K562 (cell line): ENCODE results near the gene PCK1. TPM values are rescaled to one million over a fixed set of nuclear protein-coding genes. Genes with fewer than 3 reads are reported as not detected.
A peak's percentile ranks its signal among the peaks of the same experiment; 100 is the strongest.

Experiments
- BHLHE40 ChIP-seq: IDR thresholded peaks from 2 replicates; pipeline ENCODE4 v1.6.1; 2011; ENCODE audit warnings: low read length, improper control_type of control experiment
- CHD2 ChIP-seq: IDR thresholded peaks from 2 replicates; pipeline ENCODE4 v1.6.1; 2011; ENCODE audit warnings: low read depth, low read length
- ETS1 ChIP-seq: conservative IDR thresholded peaks from 2 replicates; pipeline ENCODE4 v1.6.1; 2011; ENCODE audit warnings: low read depth, mild to moderate bottlenecking, low read length; ENCODE audit not compliant: control insufficient read depth
- FIP1L1 ChIP-seq: fragments of 200-400 bp; formaldehyde crosslinking; IDR thresholded peaks from 2 replicates; pipeline ENCODE4 v1.6.1; 2018; ENCODE audit warnings: mild to moderate bottlenecking, low read depth, low read length; ENCODE audit not compliant: poor library complexity, severe bottlenecking
- FOSL1 ChIP-seq: fragments of 200-800 bp; sonication (Bioruptor generic); conservative IDR thresholded peaks from 2 replicates; pipeline ENCODE4 v1.6.1; 2016; ENCODE audit warnings: missing genetic modification characterization, missing compliant biosample characterization
- MAZ ChIP-seq, 2 experiments: fragments of 450-650 bp in 1 of 2; sonication (generic) in 1 of 2; formaldehyde crosslinking; IDR thresholded peaks in 1 of 2; conservative IDR thresholded peaks in 1 of 2; 2 replicates each; pipeline versions ENCODE4 v1.4.0 to v1.5.0; 2020; ENCODE audit warnings: mild to moderate bottlenecking in 1 of 2, missing genetic modification reagents in 1 of 2
- MCM5 ChIP-seq: fragments of 450-650 bp; IDR thresholded peaks from 2 replicates; pipeline ENCODE4 v1.6.1; 2016; ENCODE audit warnings: low read depth
- NCOA6 ChIP-seq: fragments of 450-650 bp; IDR thresholded peaks from 2 replicates; pipeline ENCODE4 v1.6.1; 2017; ENCODE audit warnings: mild to moderate bottlenecking
- NUFIP1 ChIP-seq: fragments of 450-650 bp; IDR thresholded peaks from 2 replicates; pipeline ENCODE4 v1.6.1; 2018; ENCODE audit not compliant: partially characterized antibody
- PPARD ChIP-seq: fragments of 250-450 bp; sonication (Bioruptor Pico); IDR thresholded peaks from 2 replicates; pipeline ENCODE4 v1.8.0; 2022; ENCODE audit warnings: inconsistent platforms, mild to moderate bottlenecking, moderate library complexity
- SAFB2 ChIP-seq: fragments of 200-400 bp; formaldehyde crosslinking; IDR thresholded peaks from 2 replicates; pipeline ENCODE4 v1.6.1; 2018; ENCODE audit warnings: borderline replicate concordance, low read length, low read depth, moderate library complexity; ENCODE audit not compliant: severe bottlenecking
- SREBF2 ChIP-seq: sonication (generic); formaldehyde crosslinking; IDR thresholded peaks from 2 replicates; pipeline ENCODE4 v1.4.0; 2020; ENCODE audit warnings: mild to moderate bottlenecking, missing genetic modification reagents
- STAG1 ChIP-seq: sonication (generic); formaldehyde crosslinking; IDR thresholded peaks from 2 replicates; pipeline ENCODE4 v1.5.0; 2020; ENCODE audit warnings: missing genetic modification reagents, borderline replicate concordance
- STAT5A ChIP-seq: IDR thresholded peaks from 2 replicates; pipeline ENCODE4 v1.6.1; 2012; ENCODE audit warnings: low read length, inconsistent platforms, borderline replicate concordance
- TAL1 ChIP-seq: fragments of 450-650 bp; IDR thresholded peaks from 2 replicates; pipeline ENCODE4 v1.6.1; 2016; ENCODE audit warnings: mild to moderate bottlenecking
- TFAP4 ChIP-seq: sonication (generic); formaldehyde crosslinking; IDR thresholded peaks from 2 replicates; pipeline ENCODE4 v1.8.0; 2022; ENCODE audit warnings: missing genetic modification reagents, mild to moderate bottlenecking, moderate library complexity, borderline replicate concordance
- YBX1 ChIP-seq: fragments of 450-650 bp; IDR thresholded peaks from 2 replicates; pipeline ENCODE4 v1.7.1; 2016; ENCODE audit warnings: mild to moderate bottlenecking
- ZEB2 ChIP-seq: fragments of 450-650 bp; IDR thresholded peaks from 2 replicates; pipeline ENCODE4 v1.6.1; 2016
- ZFP1 ChIP-seq: fragments of 450-650 bp; formaldehyde crosslinking; IDR thresholded peaks from 2 replicates; pipeline ENCODE4 v1.4.0; 2020; ENCODE audit warnings: mild to moderate bottlenecking, mixed read lengths
- ZHX1 ChIP-seq: fragments of 150-350 bp; conservative IDR thresholded peaks from 2 replicates; pipeline ENCODE4 v1.6.1; 2014; ENCODE audit warnings: low read length
- ZMIZ1 ChIP-seq, 2 experiments: fragments of 150-350 bp in 1 of 2; IDR thresholded peaks; 2 replicates each; pipeline ENCODE4 v1.6.1; 2012 to 2016; ENCODE audit warnings: low read depth in 2 of 2, low read length in 2 of 2, mild to moderate bottlenecking in 1 of 2, moderate library complexity in 1 of 2
- ZNF707 ChIP-seq: fragments of 250-450 bp; sonication (Bioruptor Pico); conservative IDR thresholded peaks from 2 replicates; pipeline ENCODE4 v1.8.0; 2022; ENCODE audit warnings: inconsistent platforms, mild to moderate bottlenecking, moderate library complexity
- polyA plus RNA-seq, 8 experiments: library from polyadenylated mRNA; depleted of rRNA in 4 of 8; stranded (reverse) in 5 of 8; unstranded in 3 of 8; fragments of >200 nt; fragmentation: Nextera tagmentation in 2 of 8; fragmentation: Illumina TruSeq in 1 of 8; extraction: Ambion mirVana in 2 of 8; extraction: Trizol in 1 of 8; gene quantifications; 2 replicates each; pipeline versions ENCODE4 v1.2.1 to v1.2.3, GENCODE V29; 2011 to 2014; ENCODE audit warnings: inconsistent platforms in 1 of 8, missing spikeins in 1 of 8
- total RNA-seq, 7 experiments: library from RNA; depleted of rRNA in 6 of 7; stranded (reverse); fragments of >200 nt in 6 of 7; fragmentation: Illumina TruSeq in 2 of 7; extraction: Trizol in 2 of 7; gene quantifications; 2 replicates each; pipeline versions ENCODE4 v1.2.1 to v1.2.3, GENCODE V29; 2011 to 2021; ENCODE audit warnings: low replicate concordance in 1 of 7

PCK1 gene
- total and polyA plus RNA-seq, 9 of the 15 experiments (the other 6 are each of a cell fraction or from before 2014, with no cell fraction given) = 0.05 to 0.73 (median 0.15) TPM

- TF ChIP-seq ZHX1 = no peak
- no peak for TF ChIP-seq ZFP1 (CRISPR knock-in tag)
- no peak for TF ChIP-seq FOSL1 (tag)
- TF ChIP-seq STAT5A = no peak
- no peak for TF ChIP-seq CHD2
- TF ChIP-seq NCOA6 = no peak
- TF ChIP-seq TAL1 = no peak
- no peak for TF ChIP-seq FIP1L1
- 0 out of 4 replicates have a peak, but pooled peaks of 1 of the 2 experiments have one; percentile 10 for TF ChIP-seq MAZ (CRISPR knock-in tag; conservative IDR thresholded peaks at IDR 0.05 in 1 of 2, IDR thresholded peaks at IDR 0.05 in 1 of 2)
- TF ChIP-seq YBX1 = no peak
- no peak for TF ChIP-seq ZNF707 (CRISPR knock-in tag)
- TF ChIP-seq SAFB2 = no peak
- no peak for TF ChIP-seq ZMIZ1 (IDR thresholded peaks at IDR 0.05; ENCODE audit: low read depth in 2 of 2, low read length in 2 of 2)
- no peak for TF ChIP-seq STAG1
- TF ChIP-seq MCM5 = no peak
- no peak for TF ChIP-seq SREBF2 (CRISPR knock-in tag)
- 0 out of 2 replicates have a peak, but pooled peaks have one; percentile 2 for TF ChIP-seq TFAP4 (CRISPR knock-in tag)
- no peak for TF ChIP-seq ZEB2
- no peak for TF ChIP-seq PPARD (CRISPR knock-in tag)
- no peak for TF ChIP-seq NUFIP1
- no peak for TF ChIP-seq BHLHE40
- TF ChIP-seq ETS1 = no peak
Observed at GRCh38 chr20:57526885-57527460, 33.9 kb upstream of the PCK1 start (continued).
